ENCODE results near the gene MBD4.
"Not testable (repeated sequence)": the region's sequence is repeated elsewhere in the genome, so short reads cannot be mapped to it uniquely, and the experiment has no call there.

MBD4 gene

GRCh38 chr3:129419476-129419875 lies 20.3 kb downstream of the MBD4 start:
- Histone ChIP-seq H3K9me3 (ENCODE audit: control insufficient read depth, low read length) (peaks cover 8% of the 10 kb centered on the region), H3K4me1 (ENCODE audit: control insufficient read depth, insufficient read depth, low read length, poor library complexity, severe bottlenecking) (peaks cover 19% of the 10 kb centered on the region), H3K36me3 (ENCODE audit: control insufficient read depth, insufficient read depth, low read length) (no peaks in the 10 kb centered on the region), H3K4me3 (ENCODE audit: extremely low read depth, insufficient read depth, low read length, poor library complexity, severe bottlenecking) (no peak overlapping the region), H3K27ac (ENCODE audit: low read depth, low read length, severe bottlenecking) (no peak overlapping the region)
- 89 to 93% methylated on average over 3 of the region's 4 CpGs for WGBS, 2 experiments (ENCODE audit: insufficient coverage in 2 of 2)

GRCh38 chr3:129418041-129418973 lies 21.4 kb downstream of the MBD4 start:
- H3K4me1 ChIP-seq (ENCODE audit: control insufficient read depth, insufficient read depth, low read length, poor library complexity, severe bottlenecking), result peaks cover 21% of the 10 kb centered on the region
- 91 to 94% methylated on average over 11 to 12 of the region's 14 CpGs for WGBS, 2 experiments (ENCODE audit: insufficient coverage in 2 of 2)
- no peaks in the 10 kb centered on the region for H3K36me3 ChIP-seq (ENCODE audit: control insufficient read depth, insufficient read depth, low read length)
- H3K27ac ChIP-seq (ENCODE audit: low read depth, low read length, severe bottlenecking), result no peak overlapping the region
- peaks cover 8% of the 10 kb centered on the region for H3K9me3 ChIP-seq (ENCODE audit: control insufficient read depth, low read length)
- H3K4me3 ChIP-seq (ENCODE audit: extremely low read depth, insufficient read depth, low read length, poor library complexity, severe bottlenecking), result no peak overlapping the region

- no peak overlapping the region for H3K27ac ChIP-seq (ENCODE audit: low read depth, low read length, severe bottlenecking)
- WGBS, 2 experiments (ENCODE audit: insufficient coverage in 2 of 2), result 100% methylated on average over 1 of the region's 1 CpG; no CpG with 5 or more reads in 1 of the 2 experiments
- peaks cover 21% of the 10 kb centered on the region for H3K4me1 ChIP-seq (ENCODE audit: control insufficient read depth, insufficient read depth, low read length, poor library complexity, severe bottlenecking)
- peaks cover 8% of the 10 kb centered on the region for H3K9me3 ChIP-seq (ENCODE audit: control insufficient read depth, low read length)
- no peaks in the 10 kb centered on the region for H3K36me3 ChIP-seq (ENCODE audit: control insufficient read depth, insufficient read depth, low read length)
- no peak overlapping the region for H3K4me3 ChIP-seq (ENCODE audit: extremely low read depth, insufficient read depth, low read length, poor library complexity, severe bottlenecking)
These were observed 22.4 kb downstream of the MBD4 start for GRCh38 chr3:129417326-129417725.

GRCh38 chr3:129416415-129416814 lies 23.3 kb downstream of the MBD4 start:
- WGBS, 2 experiments (ENCODE audit: insufficient coverage in 2 of 2), result no CpG with 5 or more reads among the region's 4 CpGs
- Histone ChIP-seq H3K9me3 (ENCODE audit: control insufficient read depth, low read length) (peaks cover 7% of the 10 kb centered on the region), H3K27ac (ENCODE audit: low read depth, low read length, severe bottlenecking) (no peak overlapping the region), H3K36me3 (ENCODE audit: control insufficient read depth, insufficient read depth, low read length) (no peaks in the 10 kb centered on the region), H3K4me1 (ENCODE audit: control insufficient read depth, insufficient read depth, low read length, poor library complexity, severe bottlenecking) (peaks cover 22% of the 10 kb centered on the region), H3K4me3 (ENCODE audit: extremely low read depth, insufficient read depth, low read length, poor library complexity, severe bottlenecking) (no peak overlapping the region)

GRCh38 chr3:129415830-129416229 lies 23.9 kb downstream of the MBD4 start:
- WGBS, 2 experiments (ENCODE audit: insufficient coverage in 2 of 2), result 87 to 94% methylated on average over 5 of the region's 6 CpGs
- Histone ChIP-seq H3K27ac (ENCODE audit: low read depth, low read length, severe bottlenecking) (no peak overlapping the region), H3K36me3 (ENCODE audit: control insufficient read depth, insufficient read depth, low read length) (no peaks in the 10 kb centered on the region), H3K9me3 (ENCODE audit: control insufficient read depth, low read length) (peaks cover under 1% of the 10 kb centered on the region), H3K4me3 (ENCODE audit: extremely low read depth, insufficient read depth, low read length, poor library complexity, severe bottlenecking) (no peak overlapping the region), H3K4me1 (ENCODE audit: control insufficient read depth, insufficient read depth, low read length, poor library complexity, severe bottlenecking) (peaks cover 22% of the 10 kb centered on the region)

- Histone ChIP-seq H3K4me1 (ENCODE audit: control insufficient read depth, insufficient read depth, low read length, poor library complexity, severe bottlenecking) (peaks cover 22% of the 10 kb centered on the region), H3K36me3 (ENCODE audit: control insufficient read depth, insufficient read depth, low read length) (no peaks in the 10 kb centered on the region), H3K4me3 (ENCODE audit: extremely low read depth, insufficient read depth, low read length, poor library complexity, severe bottlenecking) (no peak overlapping the region), H3K27ac (ENCODE audit: low read depth, low read length, severe bottlenecking) (no peak overlapping the region), H3K9me3 (ENCODE audit: control insufficient read depth, low read length) (no peaks in the 10 kb centered on the region)
- WGBS, 2 experiments (ENCODE audit: insufficient coverage in 2 of 2), result 100% methylated on average over 1 to 2 of the region's 3 CpGs
These were observed 24.4 kb downstream of the MBD4 start for GRCh38 chr3:129415378-129415777.

GRCh38 chr3:129413687-129414506 lies 25.9 kb downstream of the MBD4 start:
- peaks cover 22% of the 10 kb centered on the region for H3K4me1 ChIP-seq (ENCODE audit: control insufficient read depth, insufficient read depth, low read length, poor library complexity, severe bottlenecking)
- no peaks in the 10 kb centered on the region for H3K36me3 ChIP-seq (ENCODE audit: control insufficient read depth, insufficient read depth, low read length)
- peak overlapping the region; percentile 90 for H3K27ac ChIP-seq (ENCODE audit: low read depth, low read length, severe bottlenecking)
- no peaks in the 10 kb centered on the region for H3K9me3 ChIP-seq (ENCODE audit: control insufficient read depth, low read length)
- H3K4me3 ChIP-seq (ENCODE audit: extremely low read depth, insufficient read depth, low read length, poor library complexity, severe bottlenecking), result no peak overlapping the region
- 65 to 71% methylated on average over 2 of the region's 4 CpGs for WGBS, 2 experiments (ENCODE audit: insufficient coverage in 2 of 2)

GRCh38 chr3:129413238-129413637 lies 26.5 kb downstream of the MBD4 start:
- not testable (repeated sequence) for H3K4me3 ChIP-seq (ENCODE audit: extremely low read depth, insufficient read depth, low read length, poor library complexity, severe bottlenecking); H3K36me3 ChIP-seq (ENCODE audit: control insufficient read depth, insufficient read depth, low read length); H3K9me3 ChIP-seq (ENCODE audit: control insufficient read depth, low read length)
- peak overlapping the region; percentile 90 for H3K27ac ChIP-seq (ENCODE audit: low read depth, low read length, severe bottlenecking)
- peaks cover 22% of the 10 kb centered on the region for H3K4me1 ChIP-seq (ENCODE audit: control insufficient read depth, insufficient read depth, low read length, poor library complexity, severe bottlenecking)
- WGBS, 2 experiments (ENCODE audit: insufficient coverage in 2 of 2), result 74 to 86% methylated on average over 2 to 3 of the region's 3 CpGs

GRCh38 chr3:129412542-129413198 lies 27.1 kb downstream of the MBD4 start:
- no peak overlapping the region for H3K27ac ChIP-seq (ENCODE audit: low read depth, low read length, severe bottlenecking)
- peaks cover 22% of the 10 kb centered on the region for H3K4me1 ChIP-seq (ENCODE audit: control insufficient read depth, insufficient read depth, low read length, poor library complexity, severe bottlenecking)
- WGBS, 2 experiments (ENCODE audit: insufficient coverage in 2 of 2), result 87 to 94% methylated on average over 6 of the region's 6 CpGs
- no peaks in the 10 kb centered on the region for H3K36me3 ChIP-seq (ENCODE audit: control insufficient read depth, insufficient read depth, low read length)
- H3K9me3 ChIP-seq (ENCODE audit: control insufficient read depth, low read length), result no peaks in the 10 kb centered on the region
- H3K4me3 ChIP-seq (ENCODE audit: extremely low read depth, insufficient read depth, low read length, poor library complexity, severe bottlenecking), result no peak overlapping the region

GRCh38 chr3:129410971-129411370 lies 28.8 kb downstream of the MBD4 start:
- Histone ChIP-seq H3K4me1 (ENCODE audit: control insufficient read depth, insufficient read depth, low read length, poor library complexity, severe bottlenecking) (peaks cover 22% of the 10 kb centered on the region), H3K36me3 (ENCODE audit: control insufficient read depth, insufficient read depth, low read length) (no peaks in the 10 kb centered on the region), H3K27ac (ENCODE audit: low read depth, low read length, severe bottlenecking) (no peak overlapping the region), H3K4me3 (ENCODE audit: extremely low read depth, insufficient read depth, low read length, poor library complexity, severe bottlenecking) (no peak overlapping the region), H3K9me3 (ENCODE audit: control insufficient read depth, low read length) (no peaks in the 10 kb centered on the region)
- 95 to 97% methylated on average over 10 to 14 of the region's 17 CpGs for WGBS, 2 experiments (ENCODE audit: insufficient coverage in 2 of 2)

All from mesodermal cell (in vitro differentiated cells).